HepG2 (cell line): ENCODE results near the gene MT1M. TPM values are rescaled to one million over a fixed set of nuclear protein-coding genes. Genes with fewer than 3 reads are reported as not detected.

Experiments used
- CEBPB ChIP-seq: IDR thresholded peaks from 2 replicates; pipeline ENCODE4 v1.6.1; 2011; ENCODE audit warnings: low read depth, low read length, improper control_type of control experiment, borderline replicate concordance
- CEBPG ChIP-seq: IDR thresholded peaks from 2 replicates; pipeline ENCODE4 v1.6.1; 2016
- DR1 ChIP-seq: sonication (generic); formaldehyde crosslinking; IDR thresholded peaks from 2 replicates; pipeline ENCODE4 v1.8.0; 2021; ENCODE audit warnings: mild to moderate bottlenecking, missing genetic modification reagents, inconsistent platforms
- EP300 ChIP-seq, 3 experiments: sonication (generic) in 1 of 3; formaldehyde crosslinking in 1 of 3; IDR thresholded peaks; 2 replicates each; pipeline versions ENCODE4 v1.5.1 to v1.6.1; 2011 to 2020; ENCODE audit warnings: low read depth in 2 of 3, low read length in 2 of 3, borderline replicate concordance in 1 of 3, improper control_type of control experiment in 1 of 3, mild to moderate bottlenecking in 1 of 3, missing genetic modification reagents in 1 of 3, moderate library complexity in 1 of 3
- FOXO1 ChIP-seq: sonication (generic); formaldehyde crosslinking; IDR thresholded peaks from 2 replicates; pipeline ENCODE4 v1.4.0; 2020; ENCODE audit warnings: missing genetic modification reagents
- FOXP1 ChIP-seq, 2 experiments: fragments of 450-650 bp in 1 of 2; IDR thresholded peaks; 2 replicates each; pipeline ENCODE4 v1.6.1; 2017 to 2018; ENCODE audit warnings: antibody characterized with exemption in 1 of 2
- GFI1 ChIP-seq: sonication (generic); formaldehyde crosslinking; IDR thresholded peaks from 2 replicates; pipeline ENCODE4 v1.5.0; 2020; ENCODE audit warnings: missing genetic modification reagents, mild to moderate bottlenecking, borderline replicate concordance
- HNRNPL ChIP-seq: fragments of 200-400 bp; formaldehyde crosslinking; IDR thresholded peaks from 2 replicates; pipeline ENCODE4 v1.6.1; 2017; ENCODE audit warnings: mild to moderate bottlenecking, low read depth, low read length
- KDM5B ChIP-seq: sonication (generic); formaldehyde crosslinking; IDR thresholded peaks from 2 replicates; pipeline ENCODE4 v1.4.0; 2020; ENCODE audit warnings: missing genetic modification reagents, mild to moderate bottlenecking, borderline replicate concordance
- KLF16 ChIP-seq, 2 experiments: sonication (generic) in 1 of 2; formaldehyde crosslinking in 1 of 2; IDR thresholded peaks; 2 replicates each; pipeline versions ENCODE4 v1.6.1 to v1.8.0; 2016 to 2023; ENCODE audit warnings: missing genetic modification reagents in 2 of 2, missing compliant biosample characterization in 1 of 2
- MTA3 ChIP-seq: sonication (generic); formaldehyde crosslinking; IDR thresholded peaks from 2 replicates; pipeline ENCODE4 v1.4.0; 2020; ENCODE audit warnings: missing genetic modification reagents
- MTF1 ChIP-seq: sonication (generic); formaldehyde crosslinking; IDR thresholded peaks from 2 replicates; pipeline ENCODE4 v1.5.0; 2020; ENCODE audit warnings: missing genetic modification reagents
- MXI1 ChIP-seq: IDR thresholded peaks from 3 replicates; pipeline ENCODE4 v1.6.1; 2012; ENCODE audit warnings: low read depth, low read length, inconsistent platforms, borderline replicate concordance
- POGZ ChIP-seq: sonication (generic); formaldehyde crosslinking; IDR thresholded peaks from 2 replicates; pipeline ENCODE4 v1.4.0; 2020; ENCODE audit warnings: mild to moderate bottlenecking, missing genetic modification reagents
- RARA ChIP-seq: IDR thresholded peaks from 2 replicates; pipeline ENCODE4 v1.6.1; 2016; ENCODE audit warnings: missing genetic modification reagents, missing compliant biosample characterization
- RFX3 ChIP-seq: IDR thresholded peaks from 2 replicates; pipeline ENCODE4 v1.6.1; 2016; ENCODE audit warnings: missing biosample characterization, missing genetic modification reagents
- TCF12 ChIP-seq, 2 experiments: fragments of 450-650 bp in 1 of 2; sonication (generic) in 1 of 2; formaldehyde crosslinking in 1 of 2; IDR thresholded peaks; 2 replicates each; pipeline versions ENCODE4 v1.6.1 to v1.8.0; 2017 to 2022; ENCODE audit warnings: antibody characterized with exemption in 1 of 2, mild to moderate bottlenecking in 1 of 2, missing genetic modification reagents in 1 of 2, moderate library complexity in 1 of 2
- U2AF2 ChIP-seq: fragments of 200-400 bp; formaldehyde crosslinking; IDR thresholded peaks from 2 replicates; pipeline ENCODE4 v1.6.1; 2017; ENCODE audit warnings: low read depth, mild to moderate bottlenecking, low read length
- ZNF432 ChIP-seq: sonication (generic); formaldehyde crosslinking; IDR thresholded peaks from 2 replicates; pipeline ENCODE4 v1.5.0; 2020; ENCODE audit warnings: missing genetic modification reagents, mild to moderate bottlenecking, borderline replicate concordance
- ZNF562 ChIP-seq: sonication (generic); formaldehyde crosslinking; IDR thresholded peaks from 2 replicates; pipeline ENCODE4 v1.8.0; 2022; ENCODE audit warnings: missing genetic modification reagents, borderline replicate concordance
- ZNF572 ChIP-seq: sonication (generic); formaldehyde crosslinking; IDR thresholded peaks from 2 replicates; pipeline ENCODE4 v1.5.1; 2020; ENCODE audit warnings: mild to moderate bottlenecking, missing genetic modification reagents
- ZNF616 ChIP-seq: sonication (generic); formaldehyde crosslinking; IDR thresholded peaks from 2 replicates; pipeline ENCODE4 v1.5.0; 2020; ENCODE audit warnings: low read depth, mild to moderate bottlenecking, missing genetic modification reagents
- ZSCAN25 ChIP-seq: sonication (generic); formaldehyde crosslinking; IDR thresholded peaks from 2 replicates; pipeline ENCODE4 v1.8.0; 2022; ENCODE audit warnings: mild to moderate bottlenecking, missing genetic modification reagents
- polyA plus RNA-seq, 8 experiments: library from polyadenylated mRNA; depleted of rRNA in 3 of 8; stranded (reverse) in 7 of 8; unstranded in 1 of 8; fragments of >200 nt; fragmentation: Illumina TruSeq in 4 of 8; extraction: Trizol in 4 of 8; gene quantifications; 2 replicates each; pipeline versions ENCODE4 v1.2.1 to v1.2.3, GENCODE V29; 2011 to 2016; ENCODE audit warnings: low read depth in 4 of 8, missing spikeins in 1 of 8, mixed read lengths in 1 of 8; ENCODE audit not compliant: insufficient read depth in 1 of 8
- total RNA-seq, 5 experiments: library from RNA; depleted of rRNA; stranded (reverse); fragments of >200 nt; fragmentation: Illumina TruSeq; extraction: Trizol; gene quantifications; 2 replicates each; pipeline ENCODE4 v1.2.3, GENCODE V29; 2016; ENCODE audit warnings: low read depth in 1 of 5
- TF ChIP-seq, protein P1 (sequence below), 2 experiments: fragments of 450-650 bp in 1 of 2; sonication (generic) in 1 of 2; formaldehyde crosslinking; IDR thresholded peaks; 2 replicates each; pipeline versions ENCODE4 v1.5.0 to v1.8.0; 2020 to 2022; ENCODE audit warnings: mild to moderate bottlenecking in 1 of 2, missing genetic modification reagents in 1 of 2
- TF ChIP-seq, protein P2 (sequence below): sonication (generic); formaldehyde crosslinking; conservative IDR thresholded peaks from 2 replicates; pipeline ENCODE4 v1.4.0; 2020; ENCODE audit warnings: missing genetic modification reagents
- TF ChIP-seq, protein P3 (sequence below): sonication (generic); formaldehyde crosslinking; IDR thresholded peaks from 2 replicates; pipeline ENCODE4 v1.8.0; 2022; ENCODE audit warnings: mild to moderate bottlenecking, missing genetic modification reagents, moderate library complexity
- TF ChIP-seq, protein P4 (sequence below): sonication (generic); formaldehyde crosslinking; IDR thresholded peaks from 2 replicates; pipeline ENCODE4 v1.5.0; 2020; ENCODE audit warnings: mild to moderate bottlenecking, missing genetic modification reagents, moderate library complexity

The MT1M gene
- total and polyA plus RNA-seq, 2 of the 13 experiments (the other 11 are each of a cell fraction or from before 2014, with no cell fraction given), result 4.6 TPM; not detected in 1

DNA sequence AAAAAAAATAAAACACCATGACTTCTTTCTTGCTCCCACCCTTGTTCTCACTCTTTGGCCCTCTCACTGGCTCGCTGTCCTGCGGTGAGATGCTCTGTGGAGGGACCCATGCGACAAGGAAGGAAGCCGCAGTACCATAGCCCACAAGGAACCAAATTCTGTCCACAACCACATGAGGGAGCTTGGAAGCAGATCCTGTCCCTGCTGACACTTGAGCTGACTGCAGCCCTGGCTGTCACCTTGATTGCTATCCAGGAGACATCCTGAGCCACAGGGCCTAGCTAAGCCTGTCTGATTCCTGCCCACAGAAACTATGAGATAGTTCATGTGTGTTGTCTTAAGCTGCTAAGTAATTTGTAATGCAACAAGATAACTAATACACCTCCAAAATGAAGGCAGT is 28.9 kb upstream of the MT1M start (continued):
- 0 out of 2 replicates have a peak, but pooled peaks have one; percentile 10 for TF ChIP-seq CEBPG (CRISPR knock-in tag)
- no peak for TF ChIP-seq RFX3 (CRISPR knock-in tag)
- TF ChIP-seq GFI1, result no peak
- TF ChIP-seq HNRNPL, result no peak
- no peak for TF ChIP-seq DR1 (CRISPR knock-in tag)
- TF ChIP-seq U2AF2, result no peak
- TF ChIP-seq ZNF616 (CRISPR knock-in tag), result no peak
- TF ChIP-seq ZNF432 (CRISPR knock-in tag), result no peak
- no peak; the same call in 2 of the 3 replicates for TF ChIP-seq MXI1
- TF ChIP-seq, protein P1, sequence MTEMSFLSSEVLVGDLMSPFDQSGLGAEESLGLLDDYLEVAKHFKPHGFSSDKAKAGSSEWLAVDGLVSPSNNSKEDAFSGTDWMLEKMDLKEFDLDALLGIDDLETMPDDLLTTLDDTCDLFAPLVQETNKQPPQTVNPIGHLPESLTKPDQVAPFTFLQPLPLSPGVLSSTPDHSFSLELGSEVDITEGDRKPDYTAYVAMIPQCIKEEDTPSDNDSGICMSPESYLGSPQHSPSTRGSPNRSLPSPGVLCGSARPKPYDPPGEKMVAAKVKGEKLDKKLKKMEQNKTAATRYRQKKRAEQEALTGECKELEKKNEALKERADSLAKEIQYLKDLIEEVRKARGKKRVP (CRISPR knock-in tag; IDR thresholded peaks at IDR 0.05), result no peak
- TF ChIP-seq FOXO1 (CRISPR knock-in tag), result no peak
- TF ChIP-seq TCF12 (IDR thresholded peaks at IDR 0.05), result no peak
- no peak for TF ChIP-seq TCF12 (CRISPR knock-in tag; IDR thresholded peaks at IDR 0.05)
- no peak for TF ChIP-seq ZNF562 (CRISPR knock-in tag)
- TF ChIP-seq, protein P2, sequence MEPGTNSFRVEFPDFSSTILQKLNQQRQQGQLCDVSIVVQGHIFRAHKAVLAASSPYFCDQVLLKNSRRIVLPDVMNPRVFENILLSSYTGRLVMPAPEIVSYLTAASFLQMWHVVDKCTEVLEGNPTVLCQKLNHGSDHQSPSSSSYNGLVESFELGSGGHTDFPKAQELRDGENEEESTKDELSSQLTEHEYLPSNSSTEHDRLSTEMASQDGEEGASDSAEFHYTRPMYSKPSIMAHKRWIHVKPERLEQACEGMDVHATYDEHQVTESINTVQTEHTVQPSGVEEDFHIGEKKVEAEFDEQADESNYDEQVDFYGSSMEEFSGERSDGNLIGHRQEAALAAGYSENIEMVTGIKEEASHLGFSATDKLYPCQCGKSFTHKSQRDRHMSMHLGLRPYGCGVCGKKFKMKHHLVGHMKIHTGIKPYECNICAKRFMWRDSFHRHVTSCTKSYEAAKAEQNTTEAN (CRISPR knock-in tag), result no peak
- TF ChIP-seq FOXP1 (IDR thresholded peaks at IDR 0.05), result no peak
- no peak for TF ChIP-seq FOXP1 (CRISPR knock-in tag; IDR thresholded peaks at IDR 0.05)
- TF ChIP-seq, protein P3, sequence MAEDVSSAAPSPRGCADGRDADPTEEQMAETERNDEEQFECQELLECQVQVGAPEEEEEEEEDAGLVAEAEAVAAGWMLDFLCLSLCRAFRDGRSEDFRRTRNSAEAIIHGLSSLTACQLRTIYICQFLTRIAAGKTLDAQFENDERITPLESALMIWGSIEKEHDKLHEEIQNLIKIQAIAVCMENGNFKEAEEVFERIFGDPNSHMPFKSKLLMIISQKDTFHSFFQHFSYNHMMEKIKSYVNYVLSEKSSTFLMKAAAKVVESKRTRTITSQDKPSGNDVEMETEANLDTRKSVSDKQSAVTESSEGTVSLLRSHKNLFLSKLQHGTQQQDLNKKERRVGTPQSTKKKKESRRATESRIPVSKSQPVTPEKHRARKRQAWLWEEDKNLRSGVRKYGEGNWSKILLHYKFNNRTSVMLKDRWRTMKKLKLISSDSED (CRISPR knock-in tag), result no peak
- TF ChIP-seq ZSCAN25 (CRISPR knock-in tag), result no peak
- TF ChIP-seq MTF1, result no peak
- TF ChIP-seq MTA3 (CRISPR knock-in tag), result no peak
- TF ChIP-seq KLF16 (CRISPR knock-in tag; IDR thresholded peaks at IDR 0.05), result peak in 1 of 2 experiments; percentile 79; a peak in 2 of 4 replicates
- TF ChIP-seq CEBPB, result no peak
- peak; percentile 81 for TF ChIP-seq KDM5B (CRISPR knock-in tag)
- TF ChIP-seq RARA (CRISPR knock-in tag), result peak; percentile 35; the same call in 1 of the 2 replicates
- TF ChIP-seq, protein P4, sequence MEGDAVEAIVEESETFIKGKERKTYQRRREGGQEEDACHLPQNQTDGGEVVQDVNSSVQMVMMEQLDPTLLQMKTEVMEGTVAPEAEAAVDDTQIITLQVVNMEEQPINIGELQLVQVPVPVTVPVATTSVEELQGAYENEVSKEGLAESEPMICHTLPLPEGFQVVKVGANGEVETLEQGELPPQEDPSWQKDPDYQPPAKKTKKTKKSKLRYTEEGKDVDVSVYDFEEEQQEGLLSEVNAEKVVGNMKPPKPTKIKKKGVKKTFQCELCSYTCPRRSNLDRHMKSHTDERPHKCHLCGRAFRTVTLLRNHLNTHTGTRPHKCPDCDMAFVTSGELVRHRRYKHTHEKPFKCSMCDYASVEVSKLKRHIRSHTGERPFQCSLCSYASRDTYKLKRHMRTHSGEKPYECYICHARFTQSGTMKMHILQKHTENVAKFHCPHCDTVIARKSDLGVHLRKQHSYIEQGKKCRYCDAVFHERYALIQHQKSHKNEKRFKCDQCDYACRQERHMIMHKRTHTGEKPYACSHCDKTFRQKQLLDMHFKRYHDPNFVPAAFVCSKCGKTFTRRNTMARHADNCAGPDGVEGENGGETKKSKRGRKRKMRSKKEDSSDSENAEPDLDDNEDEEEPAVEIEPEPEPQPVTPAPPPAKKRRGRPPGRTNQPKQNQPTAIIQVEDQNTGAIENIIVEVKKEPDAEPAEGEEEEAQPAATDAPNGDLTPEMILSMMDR (CRISPR knock-in tag), result peak; percentile 92
- no peak for TF ChIP-seq POGZ (CRISPR knock-in tag)
- TF ChIP-seq ZNF572 (CRISPR knock-in tag), result no peak
- no peak for TF ChIP-seq EP300 (IDR thresholded peaks at IDR 0.05; ENCODE audit: low read depth in 2 of 2, low read length in 2 of 2)
- TF ChIP-seq EP300 (CRISPR knock-in tag; IDR thresholded peaks at IDR 0.05; ENCODE audit: borderline replicate concordance), result no peak
